ENCODE measurements around the gene TMEM267. TPM values are rescaled to one million over a fixed set of nuclear protein-coding genes. Genes with fewer than 3 reads are reported as not detected.

The TMEM267 gene
- polyA plus RNA-seq, 1 donor from 2014 or later = 8.0 TPM

GRCh38 chr5:43401827-43402226 is 81.8 kb downstream of the TMEM267 start:
- H4K20me1 ChIP-seq (ENCODE audit: insufficient read depth) = no peaks in the 10 kb centered on the region
- H2AFZ ChIP-seq (ENCODE audit: low read depth, low read length) = no peak overlapping the region
- TF ChIP-seq EP300 (conservative IDR thresholded peaks at IDR 0.05; ENCODE audit: poor library complexity, severe bottlenecking) (no peak), EZH2 (IDR thresholded peaks at IDR 0.05; ENCODE audit: borderline replicate concordance, insufficient read depth, low read length, poor library complexity, severe bottlenecking) (no peak), CTCF (IDR thresholded peaks at IDR 0.05; ENCODE audit: poor library complexity, severe bottlenecking) (no peak), MXI1 (conservative IDR thresholded peaks at IDR 0.05; ENCODE audit: poor library complexity, severe bottlenecking) (no peak), SMC3 (conservative IDR thresholded peaks at IDR 0.05; ENCODE audit: poor library complexity) (no peak), REST (IDR thresholded peaks at IDR 0.05; ENCODE audit: borderline replicate concordance) (no peak), POLR2AphosphoS5 (IDR thresholded peaks at IDR 0.05) (no peak), RAD21 (conservative IDR thresholded peaks at IDR 0.05) (no peak)
- no peaks in the 10 kb centered on the region for H3K79me2 ChIP-seq (replicated peaks; ENCODE audit: insufficient read depth, low read length)
- no peak overlapping the region for H3K27ac ChIP-seq (ENCODE audit: low read length)
- no peaks in the 10 kb centered on the region for H3F3A ChIP-seq (ENCODE audit: insufficient read depth, low read length, poor library complexity, severe bottlenecking)
- no peak overlapping the region for H3K4me2 ChIP-seq (ENCODE audit: low read length)
- no peaks in the 10 kb centered on the region for H3K9me2 ChIP-seq (ENCODE audit: insufficient read depth, low read length)
- no peak overlapping the region for H3K9ac ChIP-seq (ENCODE audit: low read length)
- H3K9me3 ChIP-seq (ENCODE audit: low read length) = no peaks in the 10 kb centered on the region
- no peak overlapping the region for H3K4me3 ChIP-seq (ENCODE audit: low read length)
- H3K27me3 ChIP-seq (ENCODE audit: insufficient read depth, low read depth, low read length) = no peaks in the 10 kb centered on the region
- H3K36me3 ChIP-seq (ENCODE audit: insufficient read depth, low read length) = no peaks in the 10 kb centered on the region

GRCh38 chr5:43400082-43400481 is 83.6 kb downstream of the TMEM267 start:
- no peaks in the 10 kb centered on the region for H4K20me1 ChIP-seq (ENCODE audit: insufficient read depth)
- H3F3A ChIP-seq (ENCODE audit: insufficient read depth, low read length, poor library complexity, severe bottlenecking) = no peaks in the 10 kb centered on the region
- H3K27me3 ChIP-seq (ENCODE audit: insufficient read depth, low read depth, low read length) = no peaks in the 10 kb centered on the region
- H3K36me3 ChIP-seq (ENCODE audit: insufficient read depth, low read length) = no peaks in the 10 kb centered on the region
- no peak overlapping the region for H3K4me3 ChIP-seq (ENCODE audit: low read length)
- no peaks in the 10 kb centered on the region for H3K79me2 ChIP-seq (replicated peaks; ENCODE audit: insufficient read depth, low read length)
- H3K27ac ChIP-seq (ENCODE audit: low read length) = no peak overlapping the region
- TF ChIP-seq TAF1 (IDR thresholded peaks at IDR 0.05; ENCODE audit: low read depth) = no peak
- TF ChIP-seq RAD21 (conservative IDR thresholded peaks at IDR 0.05) = no peak
- no peak for TF ChIP-seq EP300 (conservative IDR thresholded peaks at IDR 0.05; ENCODE audit: poor library complexity, severe bottlenecking)
- no peak for TF ChIP-seq REST (IDR thresholded peaks at IDR 0.05; ENCODE audit: borderline replicate concordance)
- no peak for TF ChIP-seq MXI1 (conservative IDR thresholded peaks at IDR 0.05; ENCODE audit: poor library complexity, severe bottlenecking)
- no peaks in the 10 kb centered on the region for H3K9me3 ChIP-seq (ENCODE audit: low read length)
- no peak overlapping the region for H3K9ac ChIP-seq (ENCODE audit: low read length)
- H3K4me2 ChIP-seq (ENCODE audit: low read length) = no peak overlapping the region
- no peaks in the 10 kb centered on the region for H3K9me2 ChIP-seq (ENCODE audit: insufficient read depth, low read length)
- no peak overlapping the region for H2AFZ ChIP-seq (ENCODE audit: low read depth, low read length)

All from neural cell (in vitro differentiated cells).